Ureter (tissue), 1 donor: Measurements from ENCODE around the gene COL25A1. TPM values are rescaled to one million over a fixed set of nuclear protein-coding genes. Genes with fewer than 3 reads are reported as not detected.

Source experiments
- DNase-seq: peaks from one replicate; pipeline ENCODE4 v3.0.0-alpha.2; 2020; ENCODE audit warnings: low spot score
- total RNA-seq: library from RNA; stranded (reverse); gene quantifications from one replicate; pipeline ENCODE4 v1.2.4, GENCODE V29; 2023
- donor health status: DM: yes; HTN: yes; CAD: no.

Gene COL25A1
- total RNA-seq, 1 donor from 2014 or later = 3.4 TPM

DNA sequence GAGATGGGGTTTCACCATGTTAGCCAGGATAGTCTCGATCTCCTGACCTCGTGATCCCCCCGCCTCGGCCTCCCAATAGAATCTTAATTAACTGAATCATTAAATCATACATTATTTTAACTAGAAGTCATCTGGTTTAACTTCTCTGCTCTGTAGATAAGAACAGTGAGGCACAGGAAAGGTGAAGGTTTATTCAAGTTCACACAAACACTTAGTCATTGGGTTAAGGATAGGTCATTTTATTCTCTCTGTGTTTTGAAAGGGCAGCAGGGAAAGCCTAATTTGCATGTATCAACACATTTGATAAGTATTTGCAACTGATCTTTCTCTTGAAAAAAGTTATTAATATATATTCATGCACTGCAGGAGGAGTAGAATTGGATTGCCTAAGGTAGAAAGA lies 538.5 kb downstream of the COL25A1 start:
- no peak for DNase-seq

DNA sequence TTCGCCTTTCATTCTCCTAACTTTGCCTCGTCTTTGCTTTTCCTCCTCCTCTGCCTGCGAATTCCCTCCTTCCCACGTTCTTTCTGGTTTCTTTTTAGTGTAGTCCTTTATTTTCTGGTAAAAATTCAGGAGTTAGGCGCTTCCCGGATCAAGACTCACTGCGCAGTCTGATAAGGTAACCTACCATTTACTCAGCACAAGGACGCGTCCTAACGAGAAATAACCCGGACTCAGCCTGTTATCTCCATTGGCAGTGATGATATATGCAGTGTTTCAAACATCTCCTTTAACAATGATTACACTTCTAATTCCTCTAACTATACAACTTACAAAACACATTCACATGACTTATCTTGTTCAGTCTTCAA lies 539.2 kb downstream of the COL25A1 start:
- DNase-seq = no peak

DNA sequence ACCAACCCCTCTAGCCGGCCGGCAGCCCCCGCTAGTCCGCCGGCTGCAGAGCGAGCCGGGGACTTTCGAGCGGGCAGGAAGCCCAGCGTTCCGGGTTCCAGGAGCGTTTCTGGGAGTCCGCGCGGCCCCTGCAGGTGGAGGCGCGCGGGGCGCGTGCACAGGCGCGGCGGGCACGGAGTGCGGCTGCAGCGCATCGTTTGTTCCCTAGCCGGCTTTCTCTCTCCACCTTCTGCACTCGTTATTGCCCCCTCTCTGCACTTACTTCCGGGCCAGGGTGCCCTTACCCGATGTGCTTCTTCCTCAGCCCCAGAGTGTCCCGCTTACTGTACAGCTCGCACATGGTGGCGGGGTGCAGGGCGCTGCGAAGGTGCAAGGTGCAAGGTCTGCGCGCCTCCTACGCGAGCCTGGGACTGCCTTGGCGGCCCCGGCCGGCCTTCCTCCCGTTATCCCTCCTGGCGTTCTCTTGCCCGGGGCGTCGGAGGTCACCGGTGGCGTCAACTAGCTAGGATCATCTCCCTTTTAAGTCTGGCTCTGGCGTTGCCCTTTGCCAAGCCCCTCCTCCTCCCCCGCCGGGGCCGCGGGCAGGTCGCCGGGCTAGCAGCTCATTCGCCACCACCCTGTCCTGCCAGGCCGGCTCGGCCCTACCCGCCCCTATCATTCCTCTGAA lies 539.8 kb downstream of the COL25A1 start, which contains the start of gene ETNPPL:
TSS of gene ETNPPL (minus strand) at position 495 of the 667 bp plus-strand sequence. CDS start at position 340, 155 bp downstream.
- no peak for DNase-seq

Other genes with a start within 250 kb of the COL25A1 start
- gene SEC24B, start 131.2 kb upstream of the COL25A1 start, total RNA-seq = 45.2 TPM